ENCODE measurements around the gene EIF2D. TPM values are rescaled to one million over a fixed set of nuclear protein-coding genes. Genes with fewer than 3 reads are reported as not detected.

Gene EIF2D
- total RNA-seq, 1 donor, result 47.9 TPM

GRCh38 chr1:206563367-206564207 is 48.7 kb downstream of the EIF2D start:
- no peak overlapping the region for H3K4me3 ChIP-seq (ENCODE audit: low read depth, low read length)
- TF ChIP-seq CTCF (IDR thresholded peaks at IDR 0.05; ENCODE audit: insufficient read depth, low read depth, low read length), result no peak
- DNase-seq (ENCODE audit: low read depth), result no peak

- no peak for TF ChIP-seq CTCF (IDR thresholded peaks at IDR 0.05; ENCODE audit: insufficient read depth, low read depth, low read length)
- H3K4me3 ChIP-seq (ENCODE audit: low read depth, low read length), result no peak overlapping the region
- DNase-seq (ENCODE audit: low read depth), result no peak
Observed at GRCh38 chr1:206560007-206560716, 52.1 kb downstream of the EIF2D start.

GRCh38 chr1:206559672-206559995 is 52.6 kb downstream of the EIF2D start:
- TF ChIP-seq CTCF (IDR thresholded peaks at IDR 0.05; ENCODE audit: insufficient read depth, low read depth, low read length), result no peak
- no peak overlapping the region for H3K4me3 ChIP-seq (ENCODE audit: low read depth, low read length)
- DNase-seq (ENCODE audit: low read depth), result no peak

GRCh38 chr1:206558794-206559671 is 53.2 kb downstream of the EIF2D start:
- DNase-seq (ENCODE audit: low read depth), result no peak
- no peak for TF ChIP-seq CTCF (IDR thresholded peaks at IDR 0.05; ENCODE audit: insufficient read depth, low read depth, low read length)
- no peak overlapping the region for H3K4me3 ChIP-seq (ENCODE audit: low read depth, low read length)

GRCh38 chr1:206557636-206558473 is 54.4 kb downstream of the EIF2D start:
- peak overlapping the region; percentile 56 for H3K4me3 ChIP-seq (ENCODE audit: low read depth, low read length)
- DNase-seq (ENCODE audit: low read depth), result no peak
- TF ChIP-seq CTCF (IDR thresholded peaks at IDR 0.05; ENCODE audit: insufficient read depth, low read depth, low read length), result no peak
